Body of pancreas (tissue), 4 donors: ENCODE data around the gene SLC19A1. TPM values are rescaled to one million over a fixed set of nuclear protein-coding genes. Genes with fewer than 3 reads are reported as not detected.

Experiments
- ATAC-seq: fragments of 150-250 bp; one replicate; pipeline ENCODE4 v1.9.1; 2016
- DNase-seq, 4 donors: peaks; one replicate each; pipeline ENCODE4 v3.0.0-alpha.2; 2019
- H3K27ac ChIP-seq, 4 donors: fragments of 200-600 bp; sonication (generic); 1 replicate in 3 of 4; 2 replicates in 1 of 4; pipeline versions ENCODE4 v1.5.1 to v1.6.1; 2016 to 2019; ENCODE audit warnings: mild to moderate bottlenecking in 1 of 4, mixed read lengths in 1 of 4, moderate library complexity in 1 of 4
- H3K27me3 ChIP-seq, 2 donors: fragments of 200-600 bp; sonication (generic); one replicate each; pipeline ENCODE4 v1.6.0; 2016; ENCODE audit warnings: mild to moderate bottlenecking in 1 of 2
- H3K36me3 ChIP-seq, 2 donors: fragments of 200-600 bp; sonication (generic); replicated peaks in 1 of 2; 2 replicates each; pipeline ENCODE4 v1.5.1; 2016; ENCODE audit warnings: low read depth in 2 of 2; ENCODE audit not compliant: insufficient read depth in 1 of 2
- H3K4me1 ChIP-seq: fragments of 200-600 bp; sonication (generic); one replicate; pipeline ENCODE4 v1.6.0; 2016
- H3K4me3 ChIP-seq, 2 donors: fragments of 200-600 bp; sonication (generic); 1 replicate in 1 of 2; 2 replicates in 1 of 2; pipeline ENCODE4 v1.5.1; 2016 to 2019
- H3K9me3 ChIP-seq, 3 donors: fragments of 200-600 bp; sonication (generic); 1 replicate in 2 of 3; 2 replicates in 1 of 3; pipeline ENCODE4 v1.5.1; 2016
- POLR2A ChIP-seq, 3 donors: fragments of 450-650 bp; IDR thresholded peaks; one replicate each; pipeline ENCODE4 v1.6.1; 2016; ENCODE audit warnings: antibody characterized with exemption in 3 of 3, mild to moderate bottlenecking in 2 of 3
- WGBS, 2 donors: methylation state at CpG; one replicate each; pipeline ENCODE4 v1.1.5; 2017; 5-methylcytosine and 5-hydroxymethylcytosine counted together
- intact Hi-C: fragments of 100-400 bp; cut with DNase I; formaldehyde crosslinking; loops from one replicate; pipeline ENCODE4 v1.15.1; 2023
- total RNA-seq, 2 donors: library from RNA; depleted of rRNA; stranded (reverse); fragments of >200 nt; gene quantifications; one replicate each; pipeline ENCODE4 v1.1.0, GENCODE V29; 2016
- TF ChIP-seq, protein P1 (sequence below), 7 experiments: fragments of 450-650 bp in 4 of 7; fragments of 200-600 bp in 3 of 7; sonication (generic) in 3 of 7; IDR thresholded peaks; one replicate each; pipeline ENCODE4 v1.5.1; 2016 to 2019; ENCODE audit warnings: antibody characterized with exemption in 7 of 7

The SLC19A1 gene
- total RNA-seq, 2 donors from 2014 or later: 2.6 to 7.0 TPM

GRCh38 chr21:45490049-45490731, 52.0 kb downstream of the SLC19A1 start:
- H3K4me3 ChIP-seq: no peak overlapping the region
- DNase-seq: no peak
- intact Hi-C loops: no loop called here

DNA sequence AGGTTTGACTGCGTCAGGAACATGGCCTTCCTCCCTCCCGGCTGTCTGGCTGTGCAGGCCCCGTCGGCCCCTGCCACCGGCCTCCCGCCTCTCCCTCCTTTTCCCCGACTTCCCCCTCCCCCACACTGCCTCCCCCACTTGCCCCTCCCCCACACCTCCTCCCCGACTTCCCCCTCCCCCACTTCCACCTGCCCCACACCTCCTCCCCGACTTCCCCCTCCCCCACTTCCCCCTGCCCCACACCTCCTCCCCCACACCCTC, 52.6 kb downstream of the SLC19A1 start:
- DNase-seq: no peak
- TF ChIP-seq, protein P1, sequence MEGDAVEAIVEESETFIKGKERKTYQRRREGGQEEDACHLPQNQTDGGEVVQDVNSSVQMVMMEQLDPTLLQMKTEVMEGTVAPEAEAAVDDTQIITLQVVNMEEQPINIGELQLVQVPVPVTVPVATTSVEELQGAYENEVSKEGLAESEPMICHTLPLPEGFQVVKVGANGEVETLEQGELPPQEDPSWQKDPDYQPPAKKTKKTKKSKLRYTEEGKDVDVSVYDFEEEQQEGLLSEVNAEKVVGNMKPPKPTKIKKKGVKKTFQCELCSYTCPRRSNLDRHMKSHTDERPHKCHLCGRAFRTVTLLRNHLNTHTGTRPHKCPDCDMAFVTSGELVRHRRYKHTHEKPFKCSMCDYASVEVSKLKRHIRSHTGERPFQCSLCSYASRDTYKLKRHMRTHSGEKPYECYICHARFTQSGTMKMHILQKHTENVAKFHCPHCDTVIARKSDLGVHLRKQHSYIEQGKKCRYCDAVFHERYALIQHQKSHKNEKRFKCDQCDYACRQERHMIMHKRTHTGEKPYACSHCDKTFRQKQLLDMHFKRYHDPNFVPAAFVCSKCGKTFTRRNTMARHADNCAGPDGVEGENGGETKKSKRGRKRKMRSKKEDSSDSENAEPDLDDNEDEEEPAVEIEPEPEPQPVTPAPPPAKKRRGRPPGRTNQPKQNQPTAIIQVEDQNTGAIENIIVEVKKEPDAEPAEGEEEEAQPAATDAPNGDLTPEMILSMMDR (IDR thresholded peaks at IDR 0.05): no peak
- TF ChIP-seq POLR2A (IDR thresholded peaks at IDR 0.05): no peak
- no peaks in the 10 kb centered on the region for H3K9me3 ChIP-seq
- no peaks in the 10 kb centered on the region for H3K4me1 ChIP-seq
- no peak overlapping the region for H3K27ac ChIP-seq
- H3K4me3 ChIP-seq: no peak overlapping the region
- intact Hi-C loops: no loop called here
- WGBS, 2 donors: 41 to 62% methylated on average over 8 of the region's 9 CpGs
- ATAC-seq: no peak
- H3K27me3 ChIP-seq: no peaks in the 10 kb centered on the region
- no peaks in the 10 kb centered on the region for H3K36me3 ChIP-seq

More at GRCh38 chr21:45490049-45490731, 52.0 kb downstream of the SLC19A1 start:
- no peaks in the 10 kb centered on the region for H3K27me3 ChIP-seq
- no peak overlapping the region for H3K27ac ChIP-seq
- 53 to 55% methylated on average over 9 to 21 of the region's 29 CpGs for WGBS, 2 donors
- no peaks in the 10 kb centered on the region for H3K9me3 ChIP-seq
- H3K4me1 ChIP-seq: no peaks in the 10 kb centered on the region
- no peak for TF ChIP-seq POLR2A (IDR thresholded peaks at IDR 0.05)
- TF ChIP-seq, protein P1 (IDR thresholded peaks at IDR 0.05): no peak
- no peak for ATAC-seq
- H3K36me3 ChIP-seq: no peaks in the 10 kb centered on the region

DNA sequence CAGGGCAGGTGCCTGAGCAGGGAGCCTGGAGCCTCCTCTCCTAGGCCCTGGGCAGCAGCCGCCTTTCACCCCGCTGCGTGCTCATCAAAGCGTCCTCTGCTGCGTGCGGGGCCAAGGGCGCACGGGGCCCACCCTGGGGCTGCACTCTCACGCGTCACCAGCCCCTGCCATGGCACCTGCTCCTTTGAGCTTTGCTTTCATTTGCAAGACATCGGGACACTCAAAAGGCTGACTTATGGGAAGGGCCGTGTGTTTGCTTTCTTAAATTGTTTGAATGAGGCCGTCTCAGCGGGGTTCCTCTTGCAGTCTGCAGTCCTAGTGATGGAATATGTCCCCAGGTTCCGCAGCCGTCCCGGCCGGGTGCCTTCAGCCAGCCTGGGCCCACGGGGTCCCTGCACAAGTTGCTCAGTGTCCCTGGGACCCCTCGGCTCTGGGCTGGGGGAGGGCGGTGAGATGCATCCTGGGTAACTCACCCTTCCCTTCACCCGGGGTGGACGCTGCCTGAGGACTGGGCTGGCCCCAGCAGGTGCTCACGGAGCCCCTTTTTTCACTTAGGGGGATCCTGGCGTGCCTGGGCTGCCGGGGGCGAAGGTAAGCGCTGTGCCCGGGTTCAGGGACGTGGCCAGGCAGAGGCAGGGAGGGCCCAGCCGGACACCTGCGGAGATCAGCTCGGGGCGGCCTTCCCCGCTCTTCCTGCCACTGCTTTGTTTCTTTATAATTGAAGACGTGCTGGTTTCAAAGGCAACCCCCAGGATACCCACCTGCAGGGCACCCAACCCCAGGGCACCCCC, 53.1 kb downstream of the SLC19A1 start:
- TF ChIP-seq POLR2A (IDR thresholded peaks at IDR 0.05): no peak
- TF ChIP-seq, protein P1 (IDR thresholded peaks at IDR 0.05): no peak
- intact Hi-C loops: no loop called here
- Histone ChIP-seq H3K36me3 (peaks cover 0 to 2% of the 10 kb centered on the region in 2 donors), H3K4me1 (no peaks in the 10 kb centered on the region), H3K27ac (no peak overlapping the region), H3K4me3 (no peak overlapping the region), H3K27me3 (no peaks in the 10 kb centered on the region), H3K9me3 (no peaks in the 10 kb centered on the region)
- ATAC-seq (no peak), DNase-seq (no peak)
- WGBS, 2 donors: 64 to 73% methylated on average over 17 to 29 of the region's 36 CpGs

DNA sequence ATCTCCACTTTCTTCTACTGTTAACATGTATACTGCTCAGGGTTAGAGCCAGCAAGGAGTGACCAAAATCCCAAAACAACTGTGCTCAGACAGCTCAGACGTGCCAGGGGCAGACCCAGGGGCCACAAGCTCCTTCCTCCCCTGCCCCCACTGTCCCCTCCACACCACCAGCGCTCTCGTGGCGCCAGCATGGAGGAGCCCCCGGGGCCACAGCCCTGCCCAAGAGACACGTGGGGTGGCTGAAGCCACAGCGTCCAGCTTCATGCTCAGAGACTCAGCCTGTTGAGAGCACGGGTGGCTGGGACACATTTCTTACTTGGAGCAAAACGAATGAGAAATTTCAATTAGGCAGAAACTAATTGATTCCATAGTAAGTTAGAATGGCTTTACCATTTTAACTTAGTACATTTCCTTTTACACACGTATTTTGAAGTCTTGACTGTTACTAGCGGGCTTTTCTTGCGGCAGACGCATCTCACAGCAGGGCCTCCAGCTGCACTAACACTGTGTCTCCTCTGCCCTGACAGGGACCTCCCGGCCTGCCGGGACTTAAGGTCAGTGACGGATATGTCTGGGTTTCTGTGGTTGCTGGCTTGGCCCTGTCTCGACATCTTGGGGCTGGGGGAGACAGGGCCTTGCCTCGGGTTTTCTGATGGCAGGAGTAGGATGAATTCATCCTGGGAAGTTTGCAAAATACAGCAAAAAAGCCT, 54.2 kb downstream of the SLC19A1 start:
- Histone ChIP-seq H3K4me3 (no peak overlapping the region), H3K27ac (no peak overlapping the region), H3K36me3 (peaks cover 0 to 2% of the 10 kb centered on the region in 2 donors), H3K4me1 (no peaks in the 10 kb centered on the region), H3K9me3 (no peaks in the 10 kb centered on the region), H3K27me3 (no peaks in the 10 kb centered on the region)
- no peak for DNase-seq
- intact Hi-C loops: no loop called here
- no peak for ATAC-seq
- 65 to 71% methylated on average over 13 to 18 of the region's 18 CpGs for WGBS, 2 donors
- TF ChIP-seq, protein P1 (IDR thresholded peaks at IDR 0.05): no peak
- no peak for TF ChIP-seq POLR2A (IDR thresholded peaks at IDR 0.05)
